Right lung (tissue), 5 donors: ENCODE measurements around the gene GADL1. TPM values are rescaled to one million over a fixed set of nuclear protein-coding genes. Genes with fewer than 3 reads are reported as not detected.
A peak's percentile ranks its signal among the peaks of the same experiment; 100 is the strongest.

Experiments
- DNase-seq, 2 donors: peaks; one replicate each; pipeline ENCODE4 v3.0.0-alpha.2; 2013
- polyA plus RNA-seq, 5 donors: library from polyadenylated mRNA; unstranded; fragments of 120-200 nt; gene quantifications; one replicate each; pipeline versions ENCODE4 v1.2.1 to v1.2.3, GENCODE V29; 2013; ENCODE audit warnings: inconsistent platforms in 1 of 5, low replicate concordance in 1 of 5; ENCODE audit not compliant: insufficient read length in 5 of 5, insufficient read depth in 1 of 5

The GADL1 gene
- polyA plus RNA-seq, 5 donors = 0.88 to 2.7 (median 1.1) TPM

- no peak for DNase-seq
Measured at GRCh38 chr3:30695302-30696061, 199.0 kb downstream of the GADL1 start.

- no peak for DNase-seq
Measured at GRCh38 chr3:30694668-30695067, 199.8 kb downstream of the GADL1 start.

- DNase-seq = no peak
Measured at GRCh38 chr3:30694148-30694547, 200.3 kb downstream of the GADL1 start.

GRCh38 chr3:30693470-30694120, 200.9 kb downstream of the GADL1 start:
- peak; percentile 54 to 71 for DNase-seq

- DNase-seq = no peak
Measured at GRCh38 chr3:30692498-30693130, 201.8 kb downstream of the GADL1 start.

GRCh38 chr3:30691944-30692343, 202.5 kb downstream of the GADL1 start:
- no peak for DNase-seq

GRCh38 chr3:30691249-30691880, 203.1 kb downstream of the GADL1 start:
- DNase-seq = no peak

- no peak for DNase-seq
Measured at GRCh38 chr3:30690199-30690598, 204.3 kb downstream of the GADL1 start.

- DNase-seq = no peak
Measured at GRCh38 chr3:30688776-30689641, 205.5 kb downstream of the GADL1 start.

GRCh38 chr3:30687930-30688570, 206.4 kb downstream of the GADL1 start:
- DNase-seq = no peak

GRCh38 chr3:30686799-30687198, 207.7 kb downstream of the GADL1 start:
- no peak for DNase-seq

- no peak for DNase-seq
Measured at GRCh38 chr3:30686176-30686575, 208.3 kb downstream of the GADL1 start.

GRCh38 chr3:30685267-30685667, 209.2 kb downstream of the GADL1 start:
- no peak for DNase-seq

- no peak for DNase-seq
Measured at GRCh38 chr3:30684356-30684755, 210.1 kb downstream of the GADL1 start.

GRCh38 chr3:30683769-30684168, 210.7 kb downstream of the GADL1 start:
- no peak for DNase-seq

- no peak for DNase-seq
Measured at GRCh38 chr3:30682434-30683155, 211.9 kb downstream of the GADL1 start.

- DNase-seq = no peak
Measured at GRCh38 chr3:30681649-30682211, 212.7 kb downstream of the GADL1 start.

GRCh38 chr3:30680789-30681648, 213.4 kb downstream of the GADL1 start:
- DNase-seq = peak; percentile 69 to 71

- DNase-seq = no peak
Measured at GRCh38 chr3:30679045-30679444, 215.4 kb downstream of the GADL1 start.
